T-cell (primary cell): ENCODE results near the gene TEX36. TPM values are rescaled to one million over a fixed set of nuclear protein-coding genes. Genes with fewer than 3 reads are reported as not detected.

ENCODE experiments used
- ATAC-seq, 4 experiments: fragments of 200-7000 bp in 3 of 4; fragments of 150-1000 bp in 1 of 4; cut with Tn5 transposase; replicated peaks in 1 of 4; 1 replicate in 3 of 4; 2 replicates in 1 of 4; pipeline ENCODE4 v1.10.0; 2021; ENCODE audit warnings: moderate library complexity in 3 of 4, mild to moderate bottlenecking in 2 of 4, moderate number of reproducible peaks in 1 of 4
- CTCF ChIA-PET, 2 donors: fragments of 300-600 bp; sonication (Branson Sonifier 250); formaldehyde crosslinking; loops; one replicate each; lab custom pipeline; 2022; ENCODE audit warnings: antibody characterized with exemption in 2 of 2; lab: Charles Lee
- POLR2A ChIA-PET, 2 donors: fragments of 300-600 bp; sonication (Branson Sonifier 250); formaldehyde crosslinking; loops; one replicate each; lab custom pipeline; 2022; ENCODE audit warnings: antibody characterized with exemption in 2 of 2; lab: Charles Lee
- DNase-seq, 35 experiments: peaks; one replicate each; pipeline versions ENCODE4 v3.0.0 to v3.0.0-alpha.2; 2013 to 2023
- H3K27ac ChIP-seq: one replicate; pipeline ENCODE4 v1.5.1; 2013; ENCODE audit warnings: low read length
- H3K27me3 ChIP-seq, 2 experiments: replicated peaks in 1 of 2; 1 replicate in 1 of 2; 2 replicates in 1 of 2; pipeline versions ENCODE4 v1.6.1 to v1.7.0; 2013; ENCODE audit warnings: low read length in 1 of 2, mixed read lengths in 1 of 2; ENCODE audit not compliant: control insufficient read depth in 2 of 2, insufficient read depth in 2 of 2; ENCODE audit errors: extremely low read depth in 1 of 2
- H3K36me3 ChIP-seq, 2 donors: 1 replicate in 1 of 2; 2 replicates in 1 of 2; pipeline versions ENCODE4 v1.6.1 to v1.7.0; 2013; ENCODE audit warnings: low read length in 1 of 2; ENCODE audit not compliant: control insufficient read depth in 2 of 2, insufficient read depth in 1 of 2; ENCODE audit errors: extremely low read depth in 1 of 2
- H3K4me1 ChIP-seq, 2 experiments: 1 replicate in 1 of 2; 2 replicates in 1 of 2; pipeline versions ENCODE4 v1.6.1 to v1.7.0; 2013; ENCODE audit warnings: low read length in 2 of 2, mixed read lengths in 1 of 2; ENCODE audit not compliant: insufficient read depth in 2 of 2, control insufficient read depth in 1 of 2; ENCODE audit errors: extremely low read depth in 1 of 2
- H3K4me3 ChIP-seq, 2 donors: 1 replicate in 1 of 2; 2 replicates in 1 of 2; pipeline versions ENCODE4 v1.5.1 to v1.7.0; 2013; ENCODE audit warnings: mild to moderate bottlenecking in 2 of 2, low read length in 1 of 2, moderate library complexity in 1 of 2; ENCODE audit not compliant: control insufficient read depth in 1 of 2; ENCODE audit errors: extremely low read depth in 1 of 2
- H3K9me3 ChIP-seq: 2 replicates; pipeline ENCODE4 v1.7.0; 2013
- H3K27ac Mint-ChIP-seq, 2 donors: one replicate each; pipeline ENCODE4 v1.8.0; 2020 to 2021; ENCODE audit warnings: mild to moderate bottlenecking in 2 of 2, mixed read lengths in 2 of 2
- H3K27me3 Mint-ChIP-seq, 2 donors: one replicate each; pipeline ENCODE4 v1.8.0; 2021 to 2022; ENCODE audit warnings: mixed read lengths in 2 of 2
- H3K36me3 Mint-ChIP-seq: one replicate; pipeline ENCODE4 v1.8.0; 2021; ENCODE audit warnings: mixed read lengths
- H3K4me1 Mint-ChIP-seq, 3 donors: one replicate each; pipeline ENCODE4 v1.8.0; 2020 to 2022; ENCODE audit warnings: mixed read lengths in 3 of 3, mild to moderate bottlenecking in 1 of 3
- H3K4me3 Mint-ChIP-seq, 3 donors: one replicate each; pipeline ENCODE4 v1.8.0; 2020 to 2022; ENCODE audit warnings: mild to moderate bottlenecking in 3 of 3, mixed read lengths in 3 of 3, moderate library complexity in 3 of 3
- H3K9me3 Mint-ChIP-seq, 3 donors: one replicate each; pipeline ENCODE4 v1.8.0; 2020 to 2022; ENCODE audit warnings: mixed read lengths in 3 of 3
- WGBS: methylation state at CpG from one replicate; pipeline ENCODE4 v1.1.5; 2013; ENCODE audit warnings: missing lambda C conversion rate; ENCODE audit not compliant: insufficient coverage; 5-methylcytosine and 5-hydroxymethylcytosine counted together
- total RNA-seq, 35 experiments: library from RNA in 6 of 35; stranded (reverse) in 6 of 35; fragments of 120-200 nt in 1 of 35; gene quantifications; one replicate each; pipeline versions ENCODE4 v1.2.1 to v1.2.4 and lab custom pipeline; 2013 to 2026

Gene TEX36
- total RNA-seq, 5 donors from 2014 or later (not counting 1 experiment from before 2014, with no cell fraction given): not detected

- POLR2A ChIA-PET: no interaction called here
- Histone ChIP-seq H3K27me3 (peaks cover 2 to 18% of the 10 kb centered on the region in 2 experiments), H3K4me1 (no peaks in the 10 kb centered on the region), H3K36me3 (no peaks in the 10 kb centered on the region), H3K4me3 (no peak overlapping the region), H3K27ac (no peak overlapping the region), H3K9me3 (no peaks in the 10 kb centered on the region)
- Mint-ChIP-seq H3K9me3 (no peaks in the 10 kb centered on the region), H3K27me3 (peaks cover 35 to 38% of the 10 kb centered on the region in 2 donors), H3K36me3 (no peaks in the 10 kb centered on the region), H3K27ac (no peak overlapping the region), H3K4me3 (no peak overlapping the region), H3K4me1 (no peaks in the 10 kb centered on the region)
- 89% methylated on average over 7 of the region's 7 CpGs for WGBS
- CTCF ChIA-PET: no interaction called here
- ATAC-seq (no peak), DNase-seq (no peak)
Measured at GRCh38 chr10:125639846-125640245, 43.1 kb downstream of the TEX36 start.

- 66% methylated on average over 5 of the region's 7 CpGs for WGBS
Measured at GRCh38 chr10:125638555-125638954, 44.4 kb downstream of the TEX36 start.

GRCh38 chr10:125637496-125637895 is 45.5 kb downstream of the TEX36 start:
- no peaks in the 10 kb centered on the region for H3K4me1 ChIP-seq
- no peak for DNase-seq
- ATAC-seq: no peak
- H3K36me3 ChIP-seq: no peaks in the 10 kb centered on the region
- POLR2A ChIA-PET: no interaction called here
- peaks cover 2 to 8% of the 10 kb centered on the region in 2 experiments for H3K27me3 ChIP-seq
- no peak overlapping the region for H3K4me3 Mint-ChIP-seq
- no peak overlapping the region for H3K4me3 ChIP-seq
- H3K27ac Mint-ChIP-seq: no peak overlapping the region
- no peaks in the 10 kb centered on the region for H3K9me3 Mint-ChIP-seq
- CTCF ChIA-PET: no interaction called here
- no peaks in the 10 kb centered on the region for H3K9me3 ChIP-seq
- H3K36me3 Mint-ChIP-seq: no peaks in the 10 kb centered on the region
- peaks cover 30 to 38% of the 10 kb centered on the region in 2 donors for H3K27me3 Mint-ChIP-seq
- 67% methylated on average over 6 of the region's 6 CpGs for WGBS
- H3K27ac ChIP-seq: no peak overlapping the region
- no peaks in the 10 kb centered on the region for H3K4me1 Mint-ChIP-seq

More at GRCh38 chr10:125638555-125638954, 44.4 kb downstream of the TEX36 start:
- H3K4me3 ChIP-seq: no peak overlapping the region
- DNase-seq (no peak), ATAC-seq (no peak)
- peaks cover 2 to 16% of the 10 kb centered on the region in 2 experiments for H3K27me3 ChIP-seq
- Mint-ChIP-seq H3K4me3 (no peak overlapping the region), H3K36me3 (no peaks in the 10 kb centered on the region), H3K27ac (no peak overlapping the region), H3K9me3 (no peaks in the 10 kb centered on the region), H3K4me1 (no peaks in the 10 kb centered on the region), H3K27me3 (peaks cover 35 to 43% of the 10 kb centered on the region in 2 donors)
- H3K27ac ChIP-seq: no peak overlapping the region
- H3K4me1 ChIP-seq: no peaks in the 10 kb centered on the region
- CTCF ChIA-PET: no interaction called here
- no peaks in the 10 kb centered on the region for H3K36me3 ChIP-seq
- POLR2A ChIA-PET: no interaction called here
- no peaks in the 10 kb centered on the region for H3K9me3 ChIP-seq

GRCh38 chr10:125634606-125635005 is 48.4 kb downstream of the TEX36 start:
- CTCF ChIA-PET: no interaction called here
- no peak overlapping the region for H3K27ac ChIP-seq
- no peaks in the 10 kb centered on the region for H3K4me1 ChIP-seq
- H3K4me3 ChIP-seq: no peak overlapping the region
- H3K36me3 ChIP-seq: no peaks in the 10 kb centered on the region
- H3K27me3 ChIP-seq: peaks cover 0 to 8% of the 10 kb centered on the region in 2 experiments
- no peaks in the 10 kb centered on the region for H3K36me3 Mint-ChIP-seq
- H3K4me1 Mint-ChIP-seq: no peaks in the 10 kb centered on the region
- no peak overlapping the region for H3K4me3 Mint-ChIP-seq
- H3K27ac Mint-ChIP-seq: no peak overlapping the region
- ATAC-seq (no peak), DNase-seq (no peak)
- POLR2A ChIA-PET: no interaction called here
- 89% methylated on average over 4 of the region's 5 CpGs for WGBS
- H3K9me3 Mint-ChIP-seq: no peaks in the 10 kb centered on the region
- peaks cover 27 to 38% of the 10 kb centered on the region in 2 donors for H3K27me3 Mint-ChIP-seq
- no peaks in the 10 kb centered on the region for H3K9me3 ChIP-seq

- ChIA-PET POLR2A (no interaction called here), CTCF (no interaction called here)
- H3K36me3 ChIP-seq: no peaks in the 10 kb centered on the region
- H3K9me3 ChIP-seq: no peaks in the 10 kb centered on the region
- Mint-ChIP-seq H3K4me1 (no peaks in the 10 kb centered on the region), H3K27ac (no peak overlapping the region), H3K4me3 (no peak overlapping the region), H3K9me3 (no peaks in the 10 kb centered on the region), H3K27me3 (peaks cover 21 to 32% of the 10 kb centered on the region in 2 donors), H3K36me3 (no peaks in the 10 kb centered on the region)
- no peaks in the 10 kb centered on the region for H3K4me1 ChIP-seq
- H3K27ac ChIP-seq: no peak overlapping the region
- H3K4me3 ChIP-seq: no peak overlapping the region
- H3K27me3 ChIP-seq: peaks cover 0 to 7% of the 10 kb centered on the region in 2 experiments
- DNase-seq: no peak
- no peak for ATAC-seq
- WGBS: 81% methylated on average over 7 of the region's 13 CpGs
Measured at GRCh38 chr10:125633517-125633999, 49.4 kb downstream of the TEX36 start.

- Mint-ChIP-seq H3K36me3 (no peaks in the 10 kb centered on the region), H3K4me1 (no peaks in the 10 kb centered on the region), H3K4me3 (no peak overlapping the region), H3K9me3 (no peaks in the 10 kb centered on the region), H3K27ac (peak overlapping the region in 1 of 2 donors; percentile 24), H3K27me3 (peaks cover 14 to 25% of the 10 kb centered on the region in 2 donors)
- no peak overlapping the region for H3K4me3 ChIP-seq
- no peaks in the 10 kb centered on the region for H3K9me3 ChIP-seq
- DNase-seq (no peak), ATAC-seq (no peak)
- no peaks in the 10 kb centered on the region for H3K36me3 ChIP-seq
- H3K27me3 ChIP-seq: no peaks in the 10 kb centered on the region
- no peak overlapping the region for H3K27ac ChIP-seq
- WGBS: 65% methylated on average over 5 of the region's 5 CpGs
- ChIA-PET POLR2A (no interaction called here), CTCF (no interaction called here)
- no peaks in the 10 kb centered on the region for H3K4me1 ChIP-seq
Measured at GRCh38 chr10:125631806-125632205, 51.2 kb downstream of the TEX36 start.
